PC-9 (cell line): ENCODE results near the gene SLC6A3. TPM values are rescaled to one million over a fixed set of nuclear protein-coding genes. Genes with fewer than 3 reads are reported as not detected.

Experiments used
- BruUV-seq: library from RNA; stranded (reverse); fragments of 400-500 nt; replicated peaks from 2 replicates; lab custom pipeline; 2021; lab: Mats Ljungman, UMichigan
- CTCF ChIA-PET: fragments of 300-600 bp; sonication (Branson Sonifier 250); formaldehyde crosslinking; loops from one replicate; lab custom pipeline; 2022; ENCODE audit warnings: antibody characterized with exemption; lab: Charles Lee
- POLR2A ChIA-PET: fragments of 300-600 bp; sonication (Branson Sonifier 250); formaldehyde crosslinking; loops from one replicate; lab custom pipeline; 2022; ENCODE audit warnings: antibody characterized with exemption; ENCODE audit not compliant: unreplicated experiment; lab: Charles Lee
- DNase-seq, 2 experiments: peaks; one replicate each; pipeline versions ENCODE4 v3.0.0 to v3.0.0-alpha.2; 2015 to 2022; ENCODE audit warnings: mixed read lengths in 1 of 2
- H2AFZ ChIP-seq: fragments of 200-600 bp; sonication (generic); 2 replicates; pipeline ENCODE4 v1.8.1; 2017; ENCODE audit warnings: antibody characterized with exemption
- H3F3A ChIP-seq: fragments of 200-600 bp; sonication (generic); 2 replicates; pipeline ENCODE4 v1.8.1; 2017; ENCODE audit warnings: antibody characterized with exemption, mild to moderate bottlenecking, low read depth; ENCODE audit not compliant: insufficient read depth
- H3K27ac ChIP-seq: fragments of 200-600 bp; sonication (generic); 2 replicates; pipeline ENCODE4 v1.6.1; 2016; ENCODE audit warnings: mixed run types
- H3K27me3 ChIP-seq: fragments of 200-600 bp; sonication (generic); 2 replicates; pipeline ENCODE4 v1.6.1; 2016; ENCODE audit warnings: low read depth, mixed run types; ENCODE audit not compliant: insufficient read depth
- H3K36me3 ChIP-seq: fragments of 200-600 bp; sonication (generic); 2 replicates; pipeline ENCODE4 v1.6.1; 2016; ENCODE audit warnings: low read depth, mixed run types
- H3K4me1 ChIP-seq: fragments of 200-600 bp; sonication (generic); replicated peaks from 2 replicates; pipeline ENCODE4 v1.6.1; 2016; ENCODE audit warnings: mixed run types; ENCODE audit not compliant: insufficient read depth
- H3K4me2 ChIP-seq: fragments of 200-600 bp; sonication (generic); 2 replicates; pipeline ENCODE4 v1.6.1; 2017; ENCODE audit warnings: mixed run types
- H3K4me3 ChIP-seq: fragments of 200-600 bp; sonication (generic); 2 replicates; pipeline ENCODE4 v1.6.1; 2016; ENCODE audit warnings: mixed run types
- H3K79me2 ChIP-seq: fragments of 200-600 bp; sonication (generic); 2 replicates; pipeline ENCODE4 v1.6.1; 2017; ENCODE audit warnings: low read depth, mixed run types
- H3K9me2 ChIP-seq: fragments of 200-600 bp; sonication (generic); 2 replicates; pipeline ENCODE4 v1.8.1; 2017; ENCODE audit warnings: mild to moderate bottlenecking; ENCODE audit not compliant: insufficient read depth
- H3K9me3 ChIP-seq: fragments of 200-600 bp; sonication (generic); 2 replicates; pipeline ENCODE4 v1.8.1; 2016; ENCODE audit warnings: low read depth; ENCODE audit not compliant: insufficient read depth
- H4K20me1 ChIP-seq: fragments of 200-600 bp; sonication (generic); 2 replicates; pipeline ENCODE4 v1.8.1; 2017; ENCODE audit not compliant: insufficient read depth
- EZH2 ChIP-seq: fragments of 200-600 bp; sonication (generic); IDR thresholded peaks from 2 replicates; pipeline ENCODE4 v1.8.0; 2017; ENCODE audit warnings: antibody characterized with exemption, low read depth
- intact Hi-C: fragments of 100-400 bp; cut with micrococcal nuclease; formaldehyde crosslinking; loops from one replicate; pipeline ENCODE4 v1.10.0; 2022; ENCODE audit not compliant: unreplicated experiment
- total RNA-seq: library from RNA; stranded (reverse); gene quantifications from 2 replicates; pipeline ENCODE4 v1.2.3, GENCODE V29; 2021
- TF ChIP-seq, protein P1 (sequence below): fragments of 200-600 bp; sonication (generic); conservative IDR thresholded peaks from 2 replicates; pipeline ENCODE4 v1.6.1; 2017; ENCODE audit warnings: mixed run types, antibody characterized with exemption, mild to moderate bottlenecking, moderate library complexity

SLC6A3 gene
- total RNA-seq, 1 experiment from 2014 or later = not detected

DNA sequence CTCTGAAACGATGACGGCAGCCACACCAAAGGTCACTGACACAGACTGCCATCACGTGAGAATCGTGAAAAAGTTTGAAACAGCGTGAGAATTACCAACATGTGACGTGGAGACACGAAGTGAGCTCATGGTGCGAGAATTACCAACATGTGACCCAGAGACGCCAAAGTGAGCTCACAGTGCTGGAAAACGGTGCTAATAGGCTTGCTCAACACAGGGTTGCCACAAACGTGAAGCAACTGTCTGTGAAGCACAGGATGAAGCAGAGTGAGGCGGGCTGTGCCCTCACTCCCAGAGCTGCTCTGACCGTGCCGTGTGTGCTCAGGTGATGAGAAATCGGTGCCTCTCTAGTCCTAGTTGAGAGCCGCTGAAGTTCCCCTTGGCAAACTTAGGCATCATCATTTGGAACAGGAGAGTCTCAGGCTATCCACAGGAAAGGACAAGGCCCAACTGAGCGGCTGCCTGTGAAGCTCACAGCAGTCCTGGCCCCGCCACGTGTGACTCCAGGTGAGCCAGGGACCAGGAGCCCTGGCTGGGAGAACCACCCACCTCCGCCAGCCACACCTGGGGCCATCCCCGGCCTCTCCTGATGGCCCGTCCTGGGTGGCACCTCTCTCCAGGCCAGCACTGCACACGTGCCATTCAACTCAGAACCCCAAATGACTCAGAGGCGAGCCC lies 29.8 kb upstream of the SLC6A3 start:
- Histone ChIP-seq H3K27me3 (no peaks in the 10 kb centered on the region), H2AFZ (no peak overlapping the region), H4K20me1 (peaks cover 10% of the 10 kb centered on the region), H3K9me3 (no peaks in the 10 kb centered on the region), H3K79me2 (no peaks in the 10 kb centered on the region), H3K4me3 (no peak overlapping the region), H3K36me3 (peaks cover 8% of the 10 kb centered on the region), H3K4me2 (no peak overlapping the region), H3F3A (no peaks in the 10 kb centered on the region; the same call in 1 of the 2 replicates), H3K27ac (no peak overlapping the region), H3K4me1 (no peaks in the 10 kb centered on the region), H3K9me2 (no peaks in the 10 kb centered on the region)
- ChIA-PET POLR2A (interaction anchor here (0.6 kb wide), 1 partner anchor 148 kb away, joined by 7 read pairs; no protein-coding TSS in a partner anchor), CTCF (no interaction called here)
- TF ChIP-seq, protein P1, sequence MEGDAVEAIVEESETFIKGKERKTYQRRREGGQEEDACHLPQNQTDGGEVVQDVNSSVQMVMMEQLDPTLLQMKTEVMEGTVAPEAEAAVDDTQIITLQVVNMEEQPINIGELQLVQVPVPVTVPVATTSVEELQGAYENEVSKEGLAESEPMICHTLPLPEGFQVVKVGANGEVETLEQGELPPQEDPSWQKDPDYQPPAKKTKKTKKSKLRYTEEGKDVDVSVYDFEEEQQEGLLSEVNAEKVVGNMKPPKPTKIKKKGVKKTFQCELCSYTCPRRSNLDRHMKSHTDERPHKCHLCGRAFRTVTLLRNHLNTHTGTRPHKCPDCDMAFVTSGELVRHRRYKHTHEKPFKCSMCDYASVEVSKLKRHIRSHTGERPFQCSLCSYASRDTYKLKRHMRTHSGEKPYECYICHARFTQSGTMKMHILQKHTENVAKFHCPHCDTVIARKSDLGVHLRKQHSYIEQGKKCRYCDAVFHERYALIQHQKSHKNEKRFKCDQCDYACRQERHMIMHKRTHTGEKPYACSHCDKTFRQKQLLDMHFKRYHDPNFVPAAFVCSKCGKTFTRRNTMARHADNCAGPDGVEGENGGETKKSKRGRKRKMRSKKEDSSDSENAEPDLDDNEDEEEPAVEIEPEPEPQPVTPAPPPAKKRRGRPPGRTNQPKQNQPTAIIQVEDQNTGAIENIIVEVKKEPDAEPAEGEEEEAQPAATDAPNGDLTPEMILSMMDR = no peak
- TF ChIP-seq EZH2 = no peak
- no peak for DNase-seq
- intact Hi-C loops = no loop called here
- BruUV-seq = no TSS peak

DNA sequence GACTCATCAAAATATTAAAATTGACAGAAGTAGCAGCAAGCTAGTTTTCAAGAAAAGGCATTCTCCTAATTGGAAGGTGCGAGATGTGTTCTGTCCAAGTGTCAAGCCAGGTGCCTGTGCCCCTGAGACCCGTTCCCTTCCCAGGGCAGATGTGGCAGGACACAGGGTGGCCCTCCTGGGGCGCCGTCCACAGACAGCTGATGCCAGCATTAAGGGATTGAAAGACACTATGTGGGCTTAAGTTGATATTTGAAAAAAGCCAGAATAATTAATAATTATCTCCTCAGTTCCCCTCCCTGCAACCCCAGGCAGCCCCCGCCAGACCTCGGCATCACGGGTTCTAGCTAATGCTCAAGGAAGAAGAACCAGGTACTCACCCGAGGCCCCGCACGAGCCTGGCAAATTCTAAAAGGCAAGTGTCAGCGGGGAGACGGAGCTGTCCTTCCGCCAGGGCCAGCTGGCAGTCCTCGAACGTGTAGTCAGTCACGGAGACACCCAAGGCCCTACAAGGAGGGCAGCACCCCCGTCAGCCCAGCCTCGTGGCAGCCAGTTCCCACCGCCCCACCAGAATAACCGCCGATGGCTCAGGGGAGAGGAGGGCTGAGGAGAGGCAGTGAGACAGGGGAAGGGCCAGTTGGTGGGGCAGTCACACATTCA lies 29.1 kb upstream of the SLC6A3 start:
- no TSS peak for BruUV-seq
- Histone ChIP-seq H2AFZ (no peak overlapping the region), H3K9me3 (no peaks in the 10 kb centered on the region), H3K36me3 (peaks cover 7% of the 10 kb centered on the region), H3K9me2 (no peaks in the 10 kb centered on the region), H3K4me1 (no peaks in the 10 kb centered on the region), H3F3A (no peaks in the 10 kb centered on the region; the same call in 1 of the 2 replicates), H3K4me2 (no peak overlapping the region), H4K20me1 (peaks cover 5% of the 10 kb centered on the region), H3K4me3 (no peak overlapping the region), H3K79me2 (no peaks in the 10 kb centered on the region), H3K27me3 (no peaks in the 10 kb centered on the region), H3K27ac (no peak overlapping the region)
- intact Hi-C loops = no loop called here
- CTCF ChIA-PET = no interaction called here
- no peak for DNase-seq
- TF ChIP-seq, protein P1 = no peak
- TF ChIP-seq EZH2 = no peak
- POLR2A ChIA-PET = interaction anchor here (0.6 kb wide), 1 partner anchor 148 kb away, joined by 7 read pairs; no protein-coding TSS in a partner anchor

GRCh38 chr5:1473746-1474145 lies 28.5 kb upstream of the SLC6A3 start:
- BruUV-seq = no TSS peak
- H3K79me2 ChIP-seq = no peaks in the 10 kb centered on the region

More at GRCh38 chr5:1473746-1474145, 28.5 kb upstream of the SLC6A3 start:
- TF ChIP-seq, protein P1 = no peak
- no peak for TF ChIP-seq EZH2
- Histone ChIP-seq H3K9me2 (no peaks in the 10 kb centered on the region), H4K20me1 (no peaks in the 10 kb centered on the region; the same call in 1 of the 2 replicates), H3K27ac (no peak overlapping the region), H3K9me3 (no peaks in the 10 kb centered on the region), H3K4me1 (no peaks in the 10 kb centered on the region), H3K27me3 (no peaks in the 10 kb centered on the region), H3K36me3 (peaks cover 1% of the 10 kb centered on the region), H3K4me2 (no peak overlapping the region), H2AFZ (no peak overlapping the region), H3F3A (no peaks in the 10 kb centered on the region), H3K4me3 (no peak overlapping the region)
- intact Hi-C loops = no loop called here
- ChIA-PET CTCF (no interaction called here), POLR2A (no interaction called here)
- no peak for DNase-seq
